Omental fat pad (tissue), 4 donors: ENCODE data around the gene DCHS2. TPM values are rescaled to one million over a fixed set of nuclear protein-coding genes. Genes with fewer than 3 reads are reported as not detected.

ENCODE experiments used
- ATAC-seq: fragments of 150-250 bp; one replicate; pipeline ENCODE4 v1.9.1; 2016; ENCODE audit warnings: mild to moderate bottlenecking, moderate library complexity; ENCODE audit not compliant: low FRiP score
- DNase-seq: peaks from one replicate; pipeline ENCODE4 v3.0.0-alpha.2; 2019; ENCODE audit warnings: low spot score
- CTCF ChIP-seq, 3 donors: fragments of 450-650 bp; IDR thresholded peaks; one replicate each; pipeline ENCODE4 v1.5.1; 2016 to 2017; ENCODE audit warnings: antibody characterized with exemption in 3 of 3, mild to moderate bottlenecking in 3 of 3, moderate library complexity in 2 of 3
- total RNA-seq, 4 donors: library from RNA; depleted of rRNA; stranded (reverse); fragments of >200 nt; gene quantifications; one replicate each; pipeline ENCODE4 v1.1.0, GENCODE V29; 2016

DCHS2 gene
- total RNA-seq, 4 donors from 2014 or later: 0.06 to 2.0 (median 0.72) TPM

- TF ChIP-seq CTCF (IDR thresholded peaks at IDR 0.05): no peak
- DNase-seq (no peak), ATAC-seq (no peak)
These were observed 131.1 kb downstream of the DCHS2 start for GRCh38 chr4:154360491-154360890.

GRCh38 chr4:154354883-154355282, 136.7 kb downstream of the DCHS2 start:
- DNase-seq (no peak), ATAC-seq (no peak)
- no peak for TF ChIP-seq CTCF (IDR thresholded peaks at IDR 0.05)

DNA sequence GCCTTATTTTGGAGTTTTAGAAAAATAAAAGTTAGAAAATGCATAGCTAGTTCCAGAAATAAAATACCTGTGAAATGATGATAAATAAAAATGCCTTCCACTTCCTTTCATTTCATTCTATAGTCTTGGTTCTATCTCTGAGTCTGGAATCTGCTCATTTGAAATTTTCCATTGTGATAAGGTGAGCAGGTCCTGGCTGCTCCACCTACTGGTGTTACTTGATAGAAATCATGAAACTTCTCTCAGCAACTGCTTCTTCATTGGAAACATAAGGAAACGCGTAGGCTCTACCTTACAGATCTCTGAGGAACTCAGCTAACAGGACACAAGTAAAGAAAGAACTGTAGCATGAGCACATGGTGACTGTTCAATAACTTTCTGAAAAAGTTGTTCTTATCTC, 141.8 kb downstream of the DCHS2 start:
- ATAC-seq: no peak
- TF ChIP-seq CTCF (IDR thresholded peaks at IDR 0.05): no peak
- DNase-seq: no peak

DNA sequence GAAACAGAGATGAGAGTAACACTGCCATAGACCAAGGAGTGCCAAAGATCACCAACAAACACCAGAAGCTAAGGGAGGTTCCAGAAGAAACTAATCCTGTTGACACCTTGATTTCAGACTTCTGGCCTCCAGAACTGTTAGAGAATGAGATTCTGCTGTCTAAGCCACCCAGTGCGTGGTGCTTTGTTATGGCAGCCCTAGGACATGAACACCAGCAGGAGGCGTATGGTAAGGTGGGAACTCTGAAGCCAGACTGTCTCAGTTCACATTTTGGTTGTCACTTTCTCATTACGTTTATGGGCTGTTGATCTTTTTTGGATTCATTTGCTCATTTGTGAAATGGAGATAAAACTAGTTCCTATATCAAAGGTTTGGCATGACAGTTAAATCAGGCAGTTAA, 142.9 kb downstream of the DCHS2 start:
- no peak for ATAC-seq
- TF ChIP-seq CTCF (IDR thresholded peaks at IDR 0.05): no peak
- DNase-seq: no peak

GRCh38 chr4:154345359-154345758, 146.2 kb downstream of the DCHS2 start:
- ATAC-seq (no peak), DNase-seq (no peak)
- TF ChIP-seq CTCF (IDR thresholded peaks at IDR 0.05): no peak

GRCh38 chr4:154344686-154345085, 146.9 kb downstream of the DCHS2 start:
- ATAC-seq (no peak), DNase-seq (no peak)
- no peak for TF ChIP-seq CTCF (IDR thresholded peaks at IDR 0.05)

- ATAC-seq: no peak
- no peak for TF ChIP-seq CTCF (IDR thresholded peaks at IDR 0.05)
- no peak for DNase-seq
These were observed 147.9 kb downstream of the DCHS2 start for GRCh38 chr4:154343651-154344050.
